H9 (cell line): ENCODE data around the gene PCCA. TPM values are rescaled to one million over a fixed set of nuclear protein-coding genes. Genes with fewer than 3 reads are reported as not detected.

Experiments used
- DNase-seq: peaks from one replicate; pipeline ENCODE4 v3.0.0-alpha.2; 2017
- H2AFZ ChIP-seq: one replicate; pipeline ENCODE4 v1.6.1; 2013; ENCODE audit warnings: mild to moderate bottlenecking, low read length, control low read depth, moderate library complexity
- H2AK5ac ChIP-seq: 2 replicates; pipeline ENCODE4 v1.6.1; 2013; ENCODE audit warnings: low read length, control low read depth, mixed read lengths; ENCODE audit not compliant: insufficient read length
- H2BK120ac ChIP-seq: one replicate; pipeline ENCODE4 v1.6.1; 2013; ENCODE audit warnings: low read depth, mild to moderate bottlenecking, low read length, control low read depth, inconsistent platforms; ENCODE audit not compliant: poor library complexity, severe bottlenecking
- H2BK12ac ChIP-seq: 2 replicates; pipeline ENCODE4 v1.6.1; 2013; ENCODE audit warnings: low read length, control low read depth, mixed read lengths, low read depth; ENCODE audit not compliant: insufficient read length
- H2BK15ac ChIP-seq: 2 replicates; pipeline ENCODE4 v1.6.1; 2013; ENCODE audit warnings: low read depth, low read length, control low read depth
- H2BK20ac ChIP-seq: one replicate; pipeline ENCODE4 v1.6.1; 2013; ENCODE audit warnings: low read depth, mild to moderate bottlenecking, low read length, control low read depth, inconsistent platforms; ENCODE audit not compliant: poor library complexity, severe bottlenecking
- H2BK5ac ChIP-seq: 2 replicates; pipeline ENCODE4 v1.6.1; 2013; ENCODE audit warnings: low read length, control low read depth, mixed read lengths; ENCODE audit not compliant: insufficient read length
- H3K14ac ChIP-seq: 2 replicates; pipeline ENCODE4 v1.6.1; 2013; ENCODE audit warnings: low read length, control low read depth; ENCODE audit not compliant: insufficient read depth
- H3K18ac ChIP-seq: 2 replicates; pipeline ENCODE4 v1.6.1; 2013; ENCODE audit warnings: low read depth, mild to moderate bottlenecking, mixed read lengths, low read length, control low read depth; ENCODE audit not compliant: insufficient read length
- H3K23ac ChIP-seq: 2 replicates; pipeline ENCODE4 v1.6.1; 2013; ENCODE audit warnings: low read length, control low read depth, mixed read lengths, low read depth; ENCODE audit not compliant: insufficient read length
- H3K23me2 ChIP-seq: 2 replicates; pipeline ENCODE4 v1.6.1; 2013; ENCODE audit warnings: low read depth, mild to moderate bottlenecking, mixed read lengths, low read length, control low read depth; ENCODE audit not compliant: insufficient read length, poor library complexity, severe bottlenecking
- H3K27ac ChIP-seq: 2 replicates; pipeline ENCODE4 v1.5.1; 2013; ENCODE audit warnings: low read length, control low read depth, mixed read lengths, low read depth; ENCODE audit not compliant: insufficient read length
- H3K27me3 ChIP-seq: 2 replicates; pipeline ENCODE4 v1.6.1; 2013; ENCODE audit warnings: low read length, control low read depth, inconsistent platforms; ENCODE audit not compliant: insufficient read depth
- H3K4ac ChIP-seq: 2 replicates; pipeline ENCODE4 v1.6.1; 2013; ENCODE audit warnings: low read depth, mild to moderate bottlenecking, control low read depth, inconsistent platforms, low read length, moderate library complexity
- H3K4me1 ChIP-seq: 2 replicates; pipeline ENCODE4 v1.6.1; 2013; ENCODE audit warnings: low read length, control low read depth, inconsistent platforms; ENCODE audit not compliant: insufficient read depth
- H3K4me2 ChIP-seq: 2 replicates; pipeline ENCODE4 v1.6.1; 2013; ENCODE audit warnings: low read length, control low read depth, mixed read lengths; ENCODE audit not compliant: insufficient read length, insufficient read depth
- H3K56ac ChIP-seq: 2 replicates; pipeline ENCODE4 v1.6.1; 2013; ENCODE audit warnings: low read depth, mild to moderate bottlenecking, mixed read lengths, low read length, control low read depth; ENCODE audit not compliant: insufficient read length
- H3K79me1 ChIP-seq: 2 replicates; pipeline ENCODE4 v1.6.1; 2013; ENCODE audit warnings: low read depth, mild to moderate bottlenecking, moderate library complexity, low read length, control low read depth, inconsistent platforms; ENCODE audit not compliant: insufficient read depth, poor library complexity, severe bottlenecking
- H3K79me2 ChIP-seq: 2 replicates; pipeline ENCODE4 v1.6.1; 2013; ENCODE audit warnings: low read length, control low read depth, inconsistent platforms; ENCODE audit not compliant: insufficient read depth
- H3K9ac ChIP-seq: 2 replicates; pipeline ENCODE4 v1.6.1; 2013; ENCODE audit warnings: low read length, control low read depth, mixed read lengths; ENCODE audit not compliant: insufficient read length; ENCODE audit errors: extremely low read depth
- H3K9me3 ChIP-seq: one replicate; pipeline ENCODE4 v1.6.1; 2013; ENCODE audit warnings: low read depth, low read length, inconsistent platforms; ENCODE audit not compliant: control insufficient read depth
- H3T11ph ChIP-seq: one replicate; pipeline ENCODE4 v1.6.1; 2013; ENCODE audit warnings: mild to moderate bottlenecking, low read length, control low read depth, inconsistent platforms
- H4K20me1 ChIP-seq: one replicate; pipeline ENCODE4 v1.6.1; 2013; ENCODE audit not compliant: control insufficient read depth, insufficient read length, insufficient read depth
- H4K5ac ChIP-seq: 2 replicates; pipeline ENCODE4 v1.6.1; 2013; ENCODE audit warnings: low read depth, mild to moderate bottlenecking, mixed read lengths, low read length, control low read depth; ENCODE audit not compliant: insufficient read length
- H4K8ac ChIP-seq: replicated peaks from 2 replicates; pipeline ENCODE4 v1.6.1; 2013; ENCODE audit warnings: low read length, control low read depth, mixed read lengths, low read depth; ENCODE audit not compliant: insufficient read length
- H4K91ac ChIP-seq: 2 replicates; pipeline ENCODE4 v1.6.1; 2013; ENCODE audit warnings: low read depth, mild to moderate bottlenecking, moderate library complexity, mixed read lengths, low read length, control low read depth; ENCODE audit not compliant: insufficient read length
- H3K27ac Mint-ChIP-seq, 3 experiments: 2 replicates in 2 of 3; 3 replicates in 1 of 3; pipeline ENCODE4 v1.8.0; 2020 to 2021; ENCODE audit warnings: mixed read lengths in 3 of 3, mild to moderate bottlenecking in 1 of 3, moderate library complexity in 1 of 3
- H3K27me3 Mint-ChIP-seq: 2 replicates; pipeline ENCODE4 v1.8.0; 2021; ENCODE audit warnings: low read depth, mild to moderate bottlenecking, moderate library complexity, mixed read lengths
- H3K36me3 Mint-ChIP-seq, 3 experiments: 2 replicates in 2 of 3; 3 replicates in 1 of 3; pipeline ENCODE4 v1.8.0; 2020 to 2021; ENCODE audit warnings: low read depth in 3 of 3, mixed read lengths in 3 of 3; ENCODE audit not compliant: insufficient read depth in 1 of 3
- H3K4me1 Mint-ChIP-seq, 2 experiments: 2 replicates each; pipeline ENCODE4 v1.8.0; 2020; ENCODE audit warnings: mixed read lengths in 2 of 2
- H3K4me3 Mint-ChIP-seq, 2 experiments: 2 replicates in 1 of 2; 3 replicates in 1 of 2; pipeline ENCODE4 v1.8.0; 2020 to 2021; ENCODE audit warnings: mild to moderate bottlenecking in 2 of 2, mixed read lengths in 2 of 2, moderate library complexity in 1 of 2
- H3K9me3 Mint-ChIP-seq, 2 experiments: 2 replicates in 1 of 2; 3 replicates in 1 of 2; pipeline ENCODE4 v1.8.0; 2020; ENCODE audit warnings: mild to moderate bottlenecking in 2 of 2, mixed read lengths in 2 of 2, moderate library complexity in 1 of 2
- WGBS: extraction: QIAGEN DNeasy Blood & Tissue Kit; methylation state at CpG from one replicate; pipeline ENCODE4 v1.1.7; 2013; ENCODE audit warnings: missing lambda C conversion rate, low lambda C conversion rate, mixed read lengths; ENCODE audit not compliant: insufficient read length; ENCODE audit errors: extremely low coverage; 5-methylcytosine and 5-hydroxymethylcytosine counted together
- total RNA-seq: library from RNA; stranded (reverse); gene quantifications from 2 replicates; pipeline ENCODE4 v1.2.1, GENCODE V29; 2021
- TF ChIP-seq, protein P1 (sequence below): fragments of 200-600 bp; sonication (generic); conservative IDR thresholded peaks from 3 replicates; pipeline ENCODE4 v1.8.0; 2021; ENCODE audit warnings: antibody characterized with exemption, mild to moderate bottlenecking

Gene PCCA
- total RNA-seq, 1 experiment from 2014 or later: 56.5 TPM

DNA sequence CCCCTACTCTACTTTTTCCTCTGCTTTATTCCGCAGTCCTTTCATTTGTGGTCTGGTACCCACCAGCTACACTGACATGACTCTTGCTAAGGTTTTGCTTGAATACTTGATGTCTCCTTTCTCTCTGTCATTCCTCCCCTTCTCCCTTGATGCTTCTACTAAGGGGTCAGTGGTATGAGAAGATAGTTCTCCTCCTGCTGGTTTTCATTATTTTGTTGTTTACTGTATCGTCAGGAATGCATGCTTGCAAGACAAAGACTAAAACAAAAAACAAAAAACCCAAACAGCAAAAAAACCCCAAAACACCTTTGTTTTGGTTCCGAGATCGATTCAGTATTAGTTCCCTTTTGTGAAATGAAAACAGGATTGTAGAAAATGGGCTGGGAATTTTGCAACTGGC, 59.5 kb downstream of the PCCA start:
- Histone ChIP-seq H4K20me1 (no peaks in the 10 kb centered on the region), H3K4me2 (peak overlapping the region; percentile 38), H4K8ac (no peak overlapping the region), H3K27me3 (no peaks in the 10 kb centered on the region), H2BK12ac (no peak overlapping the region), H4K91ac (no peak overlapping the region), H2BK5ac (no peak overlapping the region), H3K79me1 (no peaks in the 10 kb centered on the region), H3K4me1 (peaks cover 6% of the 10 kb centered on the region; the same call in 1 of the 2 replicates), H3T11ph (no peak overlapping the region), H3K56ac (no peak overlapping the region), H3K79me2 (no peaks in the 10 kb centered on the region), H3K9me3 (no peaks in the 10 kb centered on the region), H3K23ac (no peak overlapping the region), H3K18ac (no peak overlapping the region), H3K27ac (peak overlapping the region; percentile 41), H2BK15ac (no peak overlapping the region), H3K9ac (no peak overlapping the region), H3K23me2 (no peaks in the 10 kb centered on the region), H2AFZ (no peak overlapping the region), H4K5ac (no peak overlapping the region), H3K4ac (no peak overlapping the region), H2BK20ac (no peak overlapping the region), H3K14ac (no peak overlapping the region), H2BK120ac (no peak overlapping the region), H2AK5ac (no peak overlapping the region)
- TF ChIP-seq, protein P1, sequence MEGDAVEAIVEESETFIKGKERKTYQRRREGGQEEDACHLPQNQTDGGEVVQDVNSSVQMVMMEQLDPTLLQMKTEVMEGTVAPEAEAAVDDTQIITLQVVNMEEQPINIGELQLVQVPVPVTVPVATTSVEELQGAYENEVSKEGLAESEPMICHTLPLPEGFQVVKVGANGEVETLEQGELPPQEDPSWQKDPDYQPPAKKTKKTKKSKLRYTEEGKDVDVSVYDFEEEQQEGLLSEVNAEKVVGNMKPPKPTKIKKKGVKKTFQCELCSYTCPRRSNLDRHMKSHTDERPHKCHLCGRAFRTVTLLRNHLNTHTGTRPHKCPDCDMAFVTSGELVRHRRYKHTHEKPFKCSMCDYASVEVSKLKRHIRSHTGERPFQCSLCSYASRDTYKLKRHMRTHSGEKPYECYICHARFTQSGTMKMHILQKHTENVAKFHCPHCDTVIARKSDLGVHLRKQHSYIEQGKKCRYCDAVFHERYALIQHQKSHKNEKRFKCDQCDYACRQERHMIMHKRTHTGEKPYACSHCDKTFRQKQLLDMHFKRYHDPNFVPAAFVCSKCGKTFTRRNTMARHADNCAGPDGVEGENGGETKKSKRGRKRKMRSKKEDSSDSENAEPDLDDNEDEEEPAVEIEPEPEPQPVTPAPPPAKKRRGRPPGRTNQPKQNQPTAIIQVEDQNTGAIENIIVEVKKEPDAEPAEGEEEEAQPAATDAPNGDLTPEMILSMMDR: no peak
- Mint-ChIP-seq H3K4me1 (peaks cover 43 to 55% of the 10 kb centered on the region in 2 experiments), H3K36me3 (peaks cover 21 to 27% (median 27%) of the 10 kb centered on the region in 3 experiments), H3K9me3 (peaks cover 0 to 2% of the 10 kb centered on the region in 2 experiments; a peak in 1 of 5 replicates), H3K4me3 (peak overlapping the region; percentile 14 to 47; a peak in 4 of 5 replicates), H3K27me3 (no peaks in the 10 kb centered on the region), H3K27ac (peak overlapping the region; percentile 84 to 97 (median 90))
- no peak for DNase-seq
- no CpG with 5 or more reads among the region's 4 CpGs for WGBS
